ENCODE results near the gene CYP8B1.

CYP8B1 gene

GRCh38 chr3:42851228-42851834, 24.3 kb downstream of the CYP8B1 start:
- DNase-seq: no peak

GRCh38 chr3:42850263-42850662, 25.4 kb downstream of the CYP8B1 start:
- no peak for DNase-seq

GRCh38 chr3:42849017-42849416, 26.7 kb downstream of the CYP8B1 start:
- no peak for DNase-seq

DNA sequence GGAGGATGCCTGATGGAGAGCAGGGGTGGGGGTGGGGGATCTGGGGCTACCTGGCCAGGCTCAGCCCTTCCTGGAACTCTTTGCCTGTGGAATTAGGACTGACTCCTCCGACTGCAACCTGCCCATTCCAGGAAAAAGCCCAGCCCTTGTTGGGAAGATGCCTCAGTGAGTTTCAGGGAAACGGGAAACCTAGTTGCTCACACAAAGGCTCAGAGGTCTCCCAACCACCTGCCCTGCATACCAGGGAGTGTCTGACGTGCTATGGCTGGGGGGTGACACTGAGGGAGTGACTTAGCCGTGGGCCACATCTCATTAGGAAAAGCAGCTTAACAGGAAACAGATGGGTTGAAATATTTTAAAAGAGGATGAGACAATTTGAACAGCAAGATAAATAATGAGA, 27.9 kb downstream of the CYP8B1 start:
- DNase-seq: no peak

DNA sequence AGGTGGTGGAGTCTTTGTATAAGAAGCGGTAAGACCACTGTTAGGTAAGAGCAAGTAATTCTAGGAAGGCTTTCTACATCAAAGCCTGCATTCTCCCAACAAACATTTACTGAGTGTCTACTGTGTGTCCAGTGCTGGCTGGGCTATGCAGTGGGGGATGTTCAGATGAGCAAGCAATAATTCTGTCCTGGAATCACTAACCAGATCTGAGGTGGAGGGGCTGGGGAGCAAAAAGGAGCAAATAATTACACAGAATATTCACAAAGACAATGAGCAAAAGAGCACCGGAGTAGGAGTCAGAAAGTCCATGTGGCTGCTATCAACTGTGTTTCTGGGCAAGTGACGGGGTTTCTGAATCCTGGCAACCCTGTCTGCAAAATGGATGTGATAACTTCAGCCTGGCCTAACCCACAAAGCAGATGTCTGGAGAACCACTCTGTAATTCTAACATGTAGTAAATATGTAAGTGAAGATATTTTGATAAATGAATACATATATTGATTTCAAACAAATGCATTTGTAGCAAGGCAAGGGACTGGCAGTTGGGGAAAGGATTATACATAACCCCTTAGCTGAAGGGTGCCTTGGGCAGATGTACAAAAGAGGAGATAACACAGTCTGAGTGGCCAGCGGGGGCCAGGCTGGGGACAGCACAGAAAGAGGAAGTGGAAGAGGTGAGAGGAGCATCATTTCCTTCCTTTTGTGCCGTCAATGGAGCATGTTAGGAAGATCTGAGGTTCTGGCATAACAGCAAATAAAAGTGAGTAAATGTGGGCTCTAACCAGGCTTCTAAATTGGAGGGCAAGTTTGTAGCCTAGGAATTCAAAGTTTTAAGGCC, 28.8 kb downstream of the CYP8B1 start:
- DNase-seq: no peak

GRCh38 chr3:42844815-42845214, 30.9 kb downstream of the CYP8B1 start:
- DNase-seq: no peak

GRCh38 chr3:42844412-42844713, 31.3 kb downstream of the CYP8B1 start:
- DNase-seq: no peak

DNA sequence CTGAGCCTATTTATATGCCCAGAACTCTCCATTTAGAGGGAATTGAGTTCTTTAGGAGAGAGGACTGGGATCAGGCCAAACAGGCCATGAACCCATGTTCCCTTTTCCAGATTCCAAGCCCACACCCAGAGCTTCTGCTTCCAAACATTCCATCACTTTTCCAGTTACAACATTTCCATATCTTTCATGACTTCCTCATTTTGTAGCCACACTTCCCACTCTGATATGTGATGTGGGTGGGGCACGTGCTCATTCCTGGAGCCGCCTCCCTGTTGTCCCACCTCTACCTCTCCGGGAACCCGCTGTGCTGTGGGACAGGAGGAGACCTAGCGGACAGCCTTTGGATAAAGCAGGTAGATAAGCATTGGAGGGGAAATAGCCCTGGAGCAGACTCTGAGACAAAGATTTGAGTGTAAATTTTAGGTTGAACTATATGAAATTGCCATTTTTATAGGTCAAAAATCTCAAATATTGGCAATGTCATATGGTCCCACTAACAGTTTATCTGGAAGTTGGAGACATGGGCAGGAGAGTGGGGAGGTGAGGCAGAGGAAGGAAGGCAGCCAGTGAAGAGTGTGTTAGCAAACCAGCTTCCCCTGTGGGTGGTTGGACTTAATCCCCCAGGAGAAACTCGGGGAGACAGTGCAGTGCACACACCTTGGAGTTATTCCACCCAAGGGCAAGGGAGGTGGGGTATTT, 31.8 kb downstream of the CYP8B1 start:
- DNase-seq: no peak

GRCh38 chr3:42841332-42841731, 34.3 kb downstream of the CYP8B1 start:
- DNase-seq: no peak

GRCh38 chr3:42839616-42840015, 36.1 kb downstream of the CYP8B1 start:
- peak; percentile 4 for DNase-seq

DNA sequence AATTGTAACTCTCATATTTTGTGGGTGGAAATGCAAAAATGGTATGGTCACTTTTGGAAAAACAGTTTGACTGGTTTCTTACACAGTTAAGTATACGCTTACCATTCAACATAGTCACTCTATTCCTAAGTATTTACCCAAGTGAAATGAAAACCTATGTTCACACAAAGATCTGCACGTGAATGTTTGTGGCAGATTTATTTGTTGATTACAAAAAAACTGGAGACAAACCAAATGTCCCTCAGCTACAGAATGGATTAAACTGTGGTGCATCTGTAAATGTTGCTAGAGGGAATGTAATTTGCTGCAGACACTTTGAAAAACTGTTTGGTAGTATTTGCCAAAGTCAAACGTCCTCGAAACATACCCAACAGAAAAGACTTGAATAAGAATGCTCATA, 37.1 kb downstream of the CYP8B1 start:
- no peak for DNase-seq

- no peak for DNase-seq
Measured at GRCh38 chr3:42836150-42837123, 39.2 kb downstream of the CYP8B1 start.

- peak; percentile 8 for DNase-seq
Measured at GRCh38 chr3:42831321-42831713, 44.4 kb downstream of the CYP8B1 start.

- DNase-seq: no peak
Measured at GRCh38 chr3:42830437-42831320, 45.0 kb downstream of the CYP8B1 start.

DNA sequence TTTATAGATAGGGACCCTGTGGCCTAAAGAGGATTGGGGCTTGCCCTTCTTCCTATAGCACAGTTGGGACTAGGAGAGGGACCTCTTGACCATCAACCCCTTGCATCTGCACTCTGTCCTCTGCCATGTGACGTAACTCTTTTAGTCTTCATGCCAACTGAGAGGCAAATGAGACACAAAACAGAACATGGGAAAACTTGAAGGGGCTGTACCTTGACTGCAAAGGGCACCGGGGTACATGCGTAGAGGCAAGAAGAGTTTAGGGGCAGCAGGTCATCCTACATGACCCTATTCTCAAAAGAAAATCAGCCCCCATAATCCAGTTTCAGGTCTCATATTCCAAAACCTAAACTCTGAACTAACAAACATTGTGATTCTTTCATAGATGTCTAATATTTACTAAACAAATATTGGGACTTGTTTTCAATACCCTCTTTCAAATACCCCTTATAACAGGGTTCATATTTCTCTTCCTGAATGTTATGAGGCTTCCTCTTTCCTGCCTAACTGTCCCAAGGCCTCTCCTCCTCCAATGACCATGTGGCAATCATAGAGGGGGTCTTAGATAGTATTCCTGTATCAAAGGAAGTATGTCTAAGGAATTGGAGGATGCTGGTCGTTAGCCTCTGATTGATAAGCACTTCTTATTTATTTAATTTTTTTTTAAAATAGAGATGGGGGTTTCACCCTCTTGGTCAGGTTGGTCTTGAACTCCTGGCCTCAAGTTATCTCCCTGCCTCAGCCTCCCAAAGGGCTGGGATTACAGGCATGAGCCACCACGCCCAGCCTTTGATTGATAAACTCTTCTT, 45.8 kb downstream of the CYP8B1 start:
- no peak for DNase-seq

- no peak for DNase-seq
Measured at GRCh38 chr3:42829083-42829627, 46.5 kb downstream of the CYP8B1 start.

GRCh38 chr3:42827654-42828053, 48.0 kb downstream of the CYP8B1 start:
- no peak for DNase-seq

GRCh38 chr3:42827023-42827422, 48.7 kb downstream of the CYP8B1 start:
- DNase-seq: no peak

DNA sequence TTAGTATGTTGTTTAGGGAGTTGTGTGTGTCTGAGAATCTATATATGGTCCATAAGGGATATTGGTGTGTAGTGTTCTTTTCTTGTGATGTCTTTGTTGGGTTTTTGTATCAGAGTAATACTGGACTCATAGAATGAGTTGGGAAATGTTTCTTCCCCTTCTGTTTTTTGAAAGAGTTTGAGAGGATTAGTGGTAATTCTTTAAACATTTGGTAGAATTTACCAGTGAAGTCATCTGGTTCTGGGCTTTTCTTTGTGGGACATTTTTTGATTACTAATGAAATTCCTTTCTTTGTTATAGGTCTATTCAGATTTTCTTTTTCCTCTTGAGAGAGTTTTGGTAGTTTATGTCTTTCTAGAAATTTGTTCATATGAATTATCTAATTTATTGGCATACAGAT, 49.5 kb downstream of the CYP8B1 start:
- no peak for DNase-seq

DNA sequence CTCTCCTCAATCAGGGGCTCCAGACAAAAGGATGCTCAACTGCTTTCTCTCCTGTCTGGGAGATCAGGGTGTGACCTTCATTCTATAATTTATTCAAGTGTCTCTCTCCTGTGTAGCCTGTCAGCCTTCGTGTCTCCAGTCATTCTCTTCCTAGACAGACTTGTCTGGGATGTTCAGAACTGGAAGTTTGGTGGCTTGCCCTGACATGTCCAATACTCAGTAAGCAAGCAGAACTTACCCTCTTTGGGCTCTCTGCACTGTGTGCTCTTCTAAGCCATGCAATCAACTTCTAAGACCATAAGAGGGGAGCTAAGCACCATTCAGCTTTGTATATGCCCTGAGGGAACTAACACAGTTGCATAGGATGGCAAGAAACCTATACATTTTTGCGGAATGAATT, 52.3 kb downstream of the CYP8B1 start:
- DNase-seq: no peak

- no peak for DNase-seq
Measured at GRCh38 chr3:42822828-42823227, 52.9 kb downstream of the CYP8B1 start.
